ENCODE measurements around the gene ZNF827. TPM values are rescaled to one million over a fixed set of nuclear protein-coding genes. Genes with fewer than 3 reads are reported as not detected.

The ZNF827 gene
- total RNA-seq, 1 experiment from 2014 or later: 9.8 TPM

- ChIA-PET CTCF (no interaction called here), POLR2A (ENCODE audit: unreplicated experiment) (no interaction called here)
- H3K9me2 ChIP-seq (replicated peaks; ENCODE audit: low read length): no peaks in the 10 kb centered on the region
- no peaks in the 10 kb centered on the region for H4K20me1 ChIP-seq (ENCODE audit: low read length)
- DNase-seq (no peak), ATAC-seq (no peak)
- TF ChIP-seq EZH2 (IDR thresholded peaks at IDR 0.05; ENCODE audit: low read length, unreplicated experiment): no peak
- no peak for TF ChIP-seq EZH2phosphoT487 (IDR thresholded peaks at IDR 0.05; ENCODE audit: borderline replicate concordance, low read length)
- no peak for TF ChIP-seq CTCF (conservative IDR thresholded peaks at IDR 0.05; ENCODE audit: low read depth, low read length)
- no peak overlapping the region for H3K4me2 ChIP-seq (ENCODE audit: low read length)
- H3K27ac ChIP-seq (ENCODE audit: low read length): no peak overlapping the region
- no peak overlapping the region for H3K9ac ChIP-seq (ENCODE audit: low read length)
- intact Hi-C loops (cut with micrococcal nuclease): no loop called here
- no peaks in the 10 kb centered on the region for H3K27me3 ChIP-seq (ENCODE audit: low read length)
- H3K9me3 ChIP-seq (ENCODE audit: low read length): no peaks in the 10 kb centered on the region
- no TSS peak for BruUV-seq (replicated peaks)
- no peak overlapping the region for H3K4me3 ChIP-seq (ENCODE audit: low read length)
- H3K79me2 ChIP-seq (ENCODE audit: low read length): no peaks in the 10 kb centered on the region
- H3K4me1 ChIP-seq (ENCODE audit: insufficient read depth, low read length): no peaks in the 10 kb centered on the region
- H2AFZ ChIP-seq (ENCODE audit: low read length): no peak overlapping the region
- no peaks in the 10 kb centered on the region for H3K36me3 ChIP-seq (ENCODE audit: low read depth, low read length)
- H3F3A ChIP-seq (ENCODE audit: low read length, unreplicated experiment): no peaks in the 10 kb centered on the region
These were observed 59.9 kb downstream of the ZNF827 start for GRCh38 chr4:145878501-145879435.

GRCh38 chr4:145876531-145877180 lies 62.0 kb downstream of the ZNF827 start:
- Histone ChIP-seq H3K27ac (ENCODE audit: low read length) (no peak overlapping the region), H3F3A (ENCODE audit: low read length, unreplicated experiment) (no peaks in the 10 kb centered on the region), H3K79me2 (ENCODE audit: low read length) (no peaks in the 10 kb centered on the region), H3K9ac (ENCODE audit: low read length) (no peak overlapping the region), H3K36me3 (ENCODE audit: low read depth, low read length) (no peaks in the 10 kb centered on the region), H3K4me1 (ENCODE audit: insufficient read depth, low read length) (no peaks in the 10 kb centered on the region), H4K20me1 (ENCODE audit: low read length) (no peaks in the 10 kb centered on the region), H3K4me2 (ENCODE audit: low read length) (no peak overlapping the region), H3K27me3 (ENCODE audit: low read length) (no peaks in the 10 kb centered on the region), H3K9me3 (ENCODE audit: low read length) (no peaks in the 10 kb centered on the region), H2AFZ (ENCODE audit: low read length) (no peak overlapping the region), H3K9me2 (replicated peaks; ENCODE audit: low read length) (no peaks in the 10 kb centered on the region), H3K4me3 (ENCODE audit: low read length) (no peak overlapping the region)
- ChIA-PET POLR2A (ENCODE audit: unreplicated experiment) (no interaction called here), CTCF (no interaction called here)
- TF ChIP-seq EZH2 (IDR thresholded peaks at IDR 0.05; ENCODE audit: low read length, unreplicated experiment): no peak
- TF ChIP-seq CTCF (conservative IDR thresholded peaks at IDR 0.05; ENCODE audit: low read depth, low read length): no peak
- TF ChIP-seq EZH2phosphoT487 (IDR thresholded peaks at IDR 0.05; ENCODE audit: borderline replicate concordance, low read length): no peak
- intact Hi-C loops (cut with micrococcal nuclease): no loop called here
- DNase-seq: no peak
- no TSS peak for BruUV-seq (replicated peaks)
- no peak for ATAC-seq

GRCh38 chr4:145873901-145874300 lies 64.7 kb downstream of the ZNF827 start:
- H4K20me1 ChIP-seq (ENCODE audit: low read length): no peaks in the 10 kb centered on the region
- no peak overlapping the region for H2AFZ ChIP-seq (ENCODE audit: low read length)
- TF ChIP-seq EZH2phosphoT487 (IDR thresholded peaks at IDR 0.05; ENCODE audit: borderline replicate concordance, low read length) (no peak), EZH2 (IDR thresholded peaks at IDR 0.05; ENCODE audit: low read length, unreplicated experiment) (no peak), CTCF (conservative IDR thresholded peaks at IDR 0.05; ENCODE audit: low read depth, low read length) (no peak)
- no peaks in the 10 kb centered on the region for H3K36me3 ChIP-seq (ENCODE audit: low read depth, low read length)
- no peak for ATAC-seq
- H3K4me2 ChIP-seq (ENCODE audit: low read length): no peak overlapping the region
- CTCF ChIA-PET: no interaction called here
- DNase-seq: no peak
- POLR2A ChIA-PET (ENCODE audit: unreplicated experiment): interaction anchor here (0.5 kb wide), 1 partner anchor 66 kb away, joined by 3 read pairs; no protein-coding TSS in a partner anchor
- no peaks in the 10 kb centered on the region for H3F3A ChIP-seq (ENCODE audit: low read length, unreplicated experiment)
- H3K4me1 ChIP-seq (ENCODE audit: insufficient read depth, low read length): no peaks in the 10 kb centered on the region
- H3K4me3 ChIP-seq (ENCODE audit: low read length): no peak overlapping the region
- H3K79me2 ChIP-seq (ENCODE audit: low read length): no peaks in the 10 kb centered on the region
- no peaks in the 10 kb centered on the region for H3K9me3 ChIP-seq (ENCODE audit: low read length)
- no TSS peak for BruUV-seq (replicated peaks)
- H3K9ac ChIP-seq (ENCODE audit: low read length): no peak overlapping the region
- H3K27me3 ChIP-seq (ENCODE audit: low read length): no peaks in the 10 kb centered on the region
- H3K27ac ChIP-seq (ENCODE audit: low read length): no peak overlapping the region
- intact Hi-C loops (cut with micrococcal nuclease): no loop called here
- H3K9me2 ChIP-seq (replicated peaks; ENCODE audit: low read length): no peaks in the 10 kb centered on the region

Data from PC-3 (cell line).